Mucosa of descending colon (tissue), 3 donors: ENCODE data around the gene SCAMP1. TPM values are rescaled to one million over a fixed set of nuclear protein-coding genes. Genes with fewer than 3 reads are reported as not detected.

Experiments
- ATAC-seq: fragments of 200-7000 bp; cut with Tn5 transposase; one replicate; pipeline ENCODE4 v1.9.1; 2020; ENCODE audit warnings: mild to moderate bottlenecking, moderate library complexity
- DNase-seq, 3 donors: peaks; one replicate each; pipeline ENCODE4 v3.0.0-alpha.2; 2020
- H3K36me3 ChIP-seq: fragments of 200-600 bp; one replicate; pipeline ENCODE4 v1.8.0; 2021; ENCODE audit warnings: low read depth, mild to moderate bottlenecking
- H3K4me1 ChIP-seq: fragments of 200-600 bp; one replicate; pipeline ENCODE4 v1.8.0; 2021; ENCODE audit warnings: low read depth, mild to moderate bottlenecking
- H3K4me3 ChIP-seq: fragments of 200-600 bp; one replicate; pipeline ENCODE4 v1.8.0; 2021; ENCODE audit warnings: mild to moderate bottlenecking
- H3K9me3 ChIP-seq: fragments of 200-600 bp; one replicate; pipeline ENCODE4 v1.8.0; 2021; ENCODE audit warnings: mild to moderate bottlenecking
- CTCF ChIP-seq: fragments of 200-600 bp; IDR thresholded peaks from one replicate; pipeline ENCODE4 v1.8.0; 2022; ENCODE audit warnings: antibody characterized with exemption, mild to moderate bottlenecking
- intact Hi-C, 2 donors: fragments of 100-400 bp; cut with DNase I in 1 of 2; cut with micrococcal nuclease in 1 of 2; formaldehyde crosslinking; loops; one replicate each; pipeline versions ENCODE4 v1.11.0 to v1.11.1; 2022; cut with DNase I, micrococcal nuclease
- total RNA-seq, 3 donors: library from RNA; stranded (reverse); fragmentation: NEBNext Ultra II Directional in 2 of 3; extraction: Animal tissue kit (Norgen Biotek cat#: 25700) in 2 of 3; gene quantifications; one replicate each; pipeline versions ENCODE4 v1.2.1 to v1.2.4, GENCODE V29; 2021 to 2023
- donor health status: DM: no; HTN: no; CAD: no; lungs with moderate emphysema.
- donor health status: DM: no; HTN: no; CAD: no.
- donor health status: DM: no; HTN: yes; CAD: no.

Gene SCAMP1
- total RNA-seq, 3 donors from 2014 or later: 23.5 to 41.7 (median 36.1) TPM

- no peak overlapping the region for H3K4me3 ChIP-seq
- H3K4me1 ChIP-seq: no peaks in the 10 kb centered on the region
- intact Hi-C loops: no loop called here
- TF ChIP-seq CTCF: no peak
- DNase-seq: no peak
- H3K9me3 ChIP-seq: no peaks in the 10 kb centered on the region
- no peaks in the 10 kb centered on the region for H3K36me3 ChIP-seq
- ATAC-seq: no peak
Observed at GRCh38 chr5:78473751-78474150, 113.3 kb downstream of the SCAMP1 start.

GRCh38 chr5:78475370-78475769, 115.0 kb downstream of the SCAMP1 start:
- Histone ChIP-seq H3K4me3 (no peak overlapping the region), H3K36me3 (no peaks in the 10 kb centered on the region), H3K9me3 (no peaks in the 10 kb centered on the region), H3K4me1 (no peaks in the 10 kb centered on the region)
- intact Hi-C loops: no loop called here
- DNase-seq (no peak), ATAC-seq (no peak)
- TF ChIP-seq CTCF: no peak

- no peak for TF ChIP-seq CTCF
- Histone ChIP-seq H3K4me1 (no peaks in the 10 kb centered on the region), H3K9me3 (no peaks in the 10 kb centered on the region), H3K36me3 (no peaks in the 10 kb centered on the region), H3K4me3 (no peak overlapping the region)
- intact Hi-C loops: no loop called here
- ATAC-seq (no peak), DNase-seq (no peak)
Observed at GRCh38 chr5:78476795-78477194, 116.4 kb downstream of the SCAMP1 start.

GRCh38 chr5:78482948-78483347, 122.5 kb downstream of the SCAMP1 start:
- Histone ChIP-seq H3K9me3 (no peaks in the 10 kb centered on the region), H3K36me3 (no peaks in the 10 kb centered on the region), H3K4me1 (no peaks in the 10 kb centered on the region), H3K4me3 (no peak overlapping the region)
- TF ChIP-seq CTCF: no peak
- peak; percentile 39 for ATAC-seq
- intact Hi-C loops: no loop called here
- peak in 1 of 3 donors; percentile 42 for DNase-seq

GRCh38 chr5:78483809-78484521, 123.5 kb downstream of the SCAMP1 start:
- no peaks in the 10 kb centered on the region for H3K36me3 ChIP-seq
- H3K4me1 ChIP-seq: no peaks in the 10 kb centered on the region
- H3K9me3 ChIP-seq: no peaks in the 10 kb centered on the region
- intact Hi-C loops: no loop called here
- no peak for DNase-seq
- H3K4me3 ChIP-seq: no peak overlapping the region
- TF ChIP-seq CTCF: no peak
- peak; percentile 79 for ATAC-seq
